ENCODE results near the gene SYTL1.

SYTL1 gene

DNA sequence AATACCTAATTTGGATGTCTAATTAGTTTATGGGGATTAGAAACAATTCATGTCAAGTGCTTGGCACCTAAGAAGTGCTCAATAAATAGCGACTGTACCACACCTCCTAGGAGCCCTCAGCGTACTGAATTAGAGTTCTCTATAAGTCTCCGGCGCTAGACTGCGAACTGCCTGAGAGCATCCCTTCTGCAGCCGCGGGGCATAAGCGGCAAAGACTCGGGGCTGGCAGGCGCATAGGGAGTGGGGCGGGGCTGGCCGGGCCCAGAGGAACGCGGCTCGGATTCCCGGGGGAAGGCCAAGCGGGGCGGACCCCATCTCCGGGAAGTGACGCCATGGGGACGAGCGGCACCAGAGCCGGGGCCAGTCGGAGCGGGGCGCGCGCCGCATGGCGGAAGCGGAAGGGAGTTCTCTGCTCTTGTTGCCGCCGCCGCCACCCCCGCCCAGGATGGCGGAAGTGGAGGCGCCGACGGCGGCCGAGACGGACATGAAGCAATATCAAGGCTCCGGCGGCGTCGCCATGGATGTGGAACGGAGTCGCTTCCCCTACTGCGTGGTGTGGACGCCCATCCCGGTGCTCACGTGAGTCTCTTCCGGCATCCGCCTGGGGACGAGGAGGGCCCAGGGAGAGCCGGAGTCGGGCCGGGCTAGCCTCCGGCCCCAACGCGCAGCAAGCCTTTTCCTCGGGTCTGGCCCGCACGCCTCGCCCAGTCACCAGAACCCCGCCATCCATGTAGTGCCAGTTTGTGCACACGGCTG, 19.8 kb upstream of the SYTL1 start, which contains the start of gene TMEM222:
TSS of gene TMEM222 (plus strand) at position 351 of the 756 bp plus-strand sequence. CDS start at position 386, 35 bp downstream.
- DNase-seq = peak; percentile 97

DNA sequence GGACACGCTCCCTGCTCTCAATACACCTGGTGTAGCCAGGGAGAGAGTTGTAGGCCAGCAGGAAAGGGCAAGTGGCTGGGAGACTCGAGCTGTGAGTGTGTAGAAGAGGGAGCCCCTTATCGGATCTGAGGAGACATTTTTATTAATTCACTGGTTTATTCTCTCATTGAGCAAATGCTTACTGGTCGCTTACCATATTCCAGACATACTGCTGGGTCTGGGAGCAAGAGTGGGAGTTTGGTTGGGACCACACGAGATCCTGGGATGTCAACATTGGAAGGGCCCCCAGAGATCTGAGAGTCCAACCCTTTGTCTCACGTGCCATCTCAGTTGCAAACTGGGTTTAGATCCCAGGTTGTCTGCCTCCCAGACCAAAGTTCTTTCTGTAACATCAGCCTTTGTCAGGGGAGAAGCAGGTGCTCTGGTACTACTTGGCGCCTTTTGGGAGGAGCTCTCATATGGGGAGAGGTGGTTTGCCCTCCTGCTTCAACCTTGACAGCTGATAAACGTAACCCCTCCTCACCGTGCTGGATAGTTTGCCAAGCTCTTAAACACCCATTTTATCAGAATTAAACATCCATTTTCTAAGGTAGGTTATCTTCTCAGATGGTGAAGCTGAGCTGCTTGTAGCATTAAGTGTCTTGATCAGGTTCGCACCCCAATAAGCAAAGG, 19.1 kb upstream of the SYTL1 start:
- no peak for DNase-seq

DNA sequence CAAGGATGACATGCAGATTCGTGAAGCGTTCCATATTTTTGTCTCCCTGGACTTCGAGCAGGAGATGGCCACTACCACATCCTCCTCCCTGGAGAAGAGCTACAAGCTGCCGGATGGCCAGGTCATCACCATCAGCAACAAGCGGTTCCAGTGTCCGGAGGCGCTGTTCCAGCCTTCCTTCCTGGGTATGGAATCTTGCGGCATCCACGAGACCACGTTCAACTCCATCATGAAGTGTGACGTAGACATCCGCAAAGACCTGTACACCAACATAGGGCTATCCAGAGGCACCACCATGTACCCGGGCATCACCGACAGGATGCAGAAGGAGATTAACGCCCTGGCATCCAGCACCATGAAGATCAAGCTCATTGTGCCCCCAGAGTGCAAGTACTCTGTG, 16.5 kb upstream of the SYTL1 start:
- DNase-seq = no peak

DNA sequence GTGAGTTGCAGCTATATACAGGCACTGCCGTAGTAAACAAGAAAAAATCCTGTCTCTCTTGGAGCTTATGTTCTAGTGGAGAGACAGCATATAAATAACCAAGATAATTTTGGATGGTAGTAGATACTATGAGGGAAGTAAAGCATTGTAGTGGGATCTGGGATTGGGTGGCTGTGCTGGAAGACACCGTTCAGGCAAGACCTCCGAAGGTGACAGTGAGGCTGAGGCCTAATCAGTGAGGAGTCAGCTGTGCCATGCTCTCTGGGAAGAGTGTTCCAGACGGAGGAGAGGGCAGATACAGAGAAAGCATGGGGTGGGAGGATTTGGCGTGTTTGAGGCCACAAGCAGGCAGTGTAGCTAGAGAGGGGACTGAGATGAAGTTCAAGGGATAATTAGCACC, 13.9 kb upstream of the SYTL1 start:
- DNase-seq = no peak

DNA sequence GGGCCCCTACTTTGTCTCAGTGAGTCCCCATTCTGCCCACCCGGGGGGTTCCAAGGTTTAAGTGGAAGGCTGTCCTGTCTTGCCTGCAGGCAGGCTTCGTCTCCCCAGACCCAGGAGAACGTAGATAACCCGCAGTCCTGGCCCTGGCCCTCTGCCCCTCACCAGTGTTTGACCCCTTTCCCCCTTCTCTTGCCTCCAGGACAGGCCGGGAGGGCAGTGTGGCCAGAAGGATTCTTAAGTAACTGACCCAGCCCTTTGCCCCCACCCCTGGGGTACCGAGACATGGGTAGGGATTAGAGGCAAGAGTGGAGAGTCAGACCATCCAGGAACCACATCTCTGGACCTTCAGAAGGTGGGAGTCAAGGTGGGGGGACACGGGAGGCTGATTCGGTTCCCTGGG, 11.0 kb upstream of the SYTL1 start:
- no peak for DNase-seq

DNA sequence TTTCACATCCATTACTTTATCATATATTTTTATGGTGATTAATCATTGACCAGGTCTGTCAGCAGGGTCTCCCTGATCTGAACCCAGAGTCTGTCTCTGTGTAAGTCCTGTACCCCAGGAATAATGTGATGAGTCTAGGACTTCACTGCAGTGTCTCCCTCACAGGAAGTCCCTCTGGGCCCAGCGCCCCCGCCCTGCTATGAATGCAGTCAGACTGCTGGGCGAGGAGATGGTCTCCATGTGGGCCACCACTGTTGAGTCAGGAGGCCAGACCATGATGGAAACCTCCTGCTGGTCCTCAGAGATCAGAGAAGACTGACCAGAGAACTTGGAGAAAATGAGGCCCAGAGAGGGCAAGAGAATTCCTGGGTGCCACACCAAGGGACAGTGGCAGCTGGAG, 10.4 kb upstream of the SYTL1 start:
- no peak for DNase-seq

DNA sequence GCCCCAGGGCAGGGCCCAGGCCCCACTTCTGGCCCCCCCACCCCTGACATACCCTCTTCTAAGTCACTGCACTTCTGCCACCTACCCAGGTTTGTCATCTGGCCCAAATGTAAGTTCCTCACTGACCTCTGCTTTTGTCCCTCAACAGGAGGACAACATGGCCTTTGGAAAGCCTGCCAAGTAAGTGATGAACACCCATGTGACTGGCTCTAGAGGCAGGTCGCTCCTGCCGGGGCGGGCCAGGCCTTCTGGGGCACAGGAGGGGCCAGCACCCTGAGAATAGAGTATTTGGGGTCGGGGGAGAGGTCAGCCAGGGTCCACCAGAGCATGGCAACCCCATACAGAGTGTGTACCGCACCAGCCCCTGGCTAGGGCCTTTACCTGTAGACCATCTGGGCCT, 9.9 kb upstream of the SYTL1 start:
- no peak for DNase-seq

DNA sequence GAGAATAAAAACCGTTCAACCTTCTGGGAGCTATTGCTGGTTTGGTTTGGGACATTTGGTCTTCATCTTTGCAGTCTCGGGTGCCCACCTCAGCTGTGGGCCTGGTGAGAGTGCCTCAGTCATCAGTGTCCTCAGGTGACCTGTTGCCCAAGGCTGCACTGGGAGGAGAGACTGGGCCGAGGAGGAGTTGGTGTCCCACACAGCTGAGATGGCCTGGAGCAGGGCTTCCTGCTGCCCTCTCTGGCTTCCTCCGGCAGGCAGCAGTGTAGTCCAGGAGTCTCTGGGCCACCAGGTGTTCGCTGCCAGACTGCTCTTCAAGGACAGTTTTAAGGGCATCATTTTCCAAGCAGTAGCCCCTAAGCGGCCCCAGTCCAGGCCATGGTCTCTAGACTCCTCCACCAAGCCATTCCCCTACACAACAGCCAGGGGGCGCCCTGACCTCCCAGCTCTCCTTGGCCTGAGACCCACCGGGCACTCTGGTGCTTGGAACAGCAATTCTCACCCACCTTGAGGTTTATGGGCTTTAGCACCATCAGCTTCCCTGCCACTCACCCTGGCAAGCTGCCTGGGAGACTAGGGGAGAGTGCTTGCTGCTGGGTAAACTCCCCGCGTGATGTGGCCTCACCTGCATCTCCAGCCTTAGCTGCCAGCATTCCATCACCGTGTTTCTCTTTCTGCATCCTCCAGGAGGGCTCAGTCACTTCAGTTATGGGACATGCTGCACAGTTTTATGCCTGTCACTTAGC, 9.1 kb upstream of the SYTL1 start:
- peak; percentile 33 for DNase-seq

DNA sequence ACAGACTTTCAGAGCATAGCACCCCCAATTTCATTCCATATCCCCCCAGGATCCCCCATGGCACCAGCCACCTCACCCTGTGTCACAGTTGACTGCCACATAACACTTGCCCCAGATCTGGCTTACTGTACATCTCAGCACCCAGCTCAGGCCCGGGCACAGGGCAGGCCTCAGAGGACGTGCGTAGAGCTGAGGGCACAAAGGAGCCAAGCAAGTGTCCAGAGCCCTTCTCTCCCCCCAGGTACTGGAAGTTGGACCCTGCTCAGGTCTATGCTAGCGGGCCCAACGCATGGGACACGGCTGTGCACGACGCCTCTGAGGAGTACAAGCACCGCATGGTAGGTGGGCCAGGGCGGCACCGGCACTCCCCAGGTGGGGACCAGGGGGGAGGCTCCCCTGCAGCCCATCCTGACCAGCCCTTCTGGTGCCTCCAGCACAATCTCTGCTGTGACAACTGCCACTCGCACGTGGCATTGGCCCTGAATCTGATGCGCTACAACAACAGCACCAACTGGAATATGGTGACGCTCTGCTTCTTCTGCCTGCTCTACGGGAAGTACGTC, 8.0 kb upstream of the SYTL1 start:
- no peak for DNase-seq

DNA sequence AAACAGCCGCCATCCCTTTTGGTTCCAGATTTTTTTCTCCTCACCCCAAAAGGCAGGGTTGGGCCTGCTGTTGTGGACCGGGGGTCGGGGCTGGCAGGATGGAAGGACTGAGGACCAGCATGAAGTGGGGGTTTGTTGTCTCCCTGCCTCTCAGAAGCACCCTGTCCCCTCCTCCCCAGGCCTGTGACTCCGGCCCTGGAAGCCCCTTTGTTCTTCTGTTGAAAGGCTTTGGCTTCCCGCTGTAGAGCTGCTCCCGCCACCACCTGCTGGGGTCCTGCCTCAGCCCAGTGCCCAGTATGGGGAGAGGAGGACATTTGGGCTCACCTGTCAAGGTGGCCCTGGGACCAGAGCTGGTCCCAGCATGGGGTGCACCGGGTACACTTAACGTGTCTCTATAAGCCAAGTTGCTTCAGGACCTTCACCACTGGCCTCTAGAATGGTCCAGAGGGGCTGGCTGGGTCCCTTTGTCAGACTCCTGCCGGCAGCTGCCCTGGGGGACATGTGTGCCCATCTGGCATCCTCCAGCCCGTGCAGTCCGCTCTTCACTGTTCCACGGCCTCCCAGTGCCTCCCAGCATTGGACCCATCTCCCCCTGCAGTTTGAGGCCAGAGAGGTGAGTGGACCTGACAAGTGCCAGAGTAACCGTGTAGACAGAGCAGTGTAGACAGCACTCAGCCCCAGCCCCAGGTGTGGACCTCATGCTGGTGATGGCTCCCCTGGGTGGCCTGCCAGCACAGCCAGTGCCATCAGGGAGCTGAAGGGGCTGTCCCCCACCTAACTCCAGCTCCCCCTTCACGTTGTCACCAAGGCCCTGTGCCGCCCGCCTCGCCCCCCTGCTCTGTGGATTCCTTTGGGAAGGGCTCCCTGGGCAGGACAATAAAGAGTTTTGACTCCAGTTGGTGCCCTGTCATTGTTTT, 6.1 kb upstream of the SYTL1 start:
- no peak for DNase-seq

DNA sequence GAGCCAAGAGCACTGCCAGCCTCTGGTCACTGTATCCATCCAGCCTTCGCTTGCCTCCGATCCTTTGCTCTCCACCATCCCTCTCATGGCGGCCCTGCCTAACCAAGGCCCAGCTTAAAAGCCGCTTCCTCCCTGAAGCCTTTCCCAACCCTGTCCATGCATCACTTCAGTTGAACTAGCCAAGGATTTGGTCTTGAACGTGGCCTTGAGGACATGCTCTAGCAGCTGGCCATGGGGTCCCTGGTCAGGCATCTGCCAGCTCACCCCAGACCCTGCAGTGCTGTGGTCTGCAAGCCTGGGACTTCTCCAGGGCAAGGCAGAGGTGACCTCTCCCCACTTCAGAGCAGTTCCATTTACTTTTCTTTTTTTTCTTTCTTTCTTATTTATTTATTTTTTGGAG, 5.1 kb upstream of the SYTL1 start:
- DNase-seq = no peak

DNA sequence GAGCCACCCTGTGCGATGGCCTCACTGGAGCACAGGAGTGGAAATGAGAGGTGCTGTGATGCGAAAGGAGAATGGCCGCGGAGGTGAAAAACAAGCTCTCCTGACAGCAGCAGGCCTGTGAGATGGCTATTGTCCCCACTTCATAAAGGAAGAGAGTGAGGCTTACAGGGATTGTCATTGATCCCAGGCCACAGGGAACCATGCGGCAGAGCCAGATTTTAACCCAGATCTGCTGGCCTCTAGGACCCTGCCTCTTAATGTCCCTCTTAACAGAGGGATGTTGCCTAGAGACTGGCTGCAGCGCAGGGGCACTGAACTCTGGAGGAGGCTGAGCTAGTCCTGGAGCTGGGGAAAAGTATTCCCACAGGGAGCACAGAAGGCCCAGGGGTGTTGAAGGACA, 3.1 kb upstream of the SYTL1 start:
- DNase-seq = no peak

DNA sequence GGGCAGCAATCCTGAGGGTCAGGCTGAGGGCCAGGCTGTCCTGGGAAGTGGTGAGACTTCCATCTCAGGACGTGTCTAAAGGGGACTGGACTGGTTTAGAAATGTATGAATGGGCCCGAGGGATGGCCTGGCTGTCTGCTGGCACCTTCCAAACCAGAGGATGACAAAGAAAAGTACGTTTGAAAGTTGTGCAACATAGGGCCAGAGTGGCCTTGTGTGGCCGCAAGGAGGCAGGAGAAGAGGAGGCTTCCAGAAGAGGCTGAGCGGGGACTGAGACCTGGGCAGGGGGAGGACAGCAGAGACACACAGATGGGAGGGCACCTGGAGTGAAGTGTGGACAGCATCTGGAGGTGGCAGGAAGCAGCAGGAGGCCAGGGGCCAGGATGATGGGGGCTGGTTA, 2.6 kb upstream of the SYTL1 start:
- no peak for DNase-seq

DNA sequence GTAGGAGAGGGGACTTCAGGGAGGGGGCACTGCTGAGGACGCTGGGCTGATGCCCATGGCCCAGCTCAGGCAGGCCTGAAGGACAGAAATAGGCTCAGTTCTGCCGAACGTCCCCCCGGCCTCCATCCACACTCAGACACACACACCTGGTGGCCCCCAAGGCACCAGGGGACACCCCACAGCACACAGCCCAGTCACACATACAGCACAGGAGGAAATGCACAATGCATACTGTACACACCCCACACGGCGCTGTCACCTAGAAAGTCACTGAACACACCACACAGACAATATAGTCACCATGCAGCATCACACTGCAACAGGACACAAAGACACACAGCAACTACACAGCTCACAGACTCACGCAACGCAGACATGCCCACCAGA, 562 bp downstream of the SYTL1 start:
- no peak for DNase-seq

DNA sequence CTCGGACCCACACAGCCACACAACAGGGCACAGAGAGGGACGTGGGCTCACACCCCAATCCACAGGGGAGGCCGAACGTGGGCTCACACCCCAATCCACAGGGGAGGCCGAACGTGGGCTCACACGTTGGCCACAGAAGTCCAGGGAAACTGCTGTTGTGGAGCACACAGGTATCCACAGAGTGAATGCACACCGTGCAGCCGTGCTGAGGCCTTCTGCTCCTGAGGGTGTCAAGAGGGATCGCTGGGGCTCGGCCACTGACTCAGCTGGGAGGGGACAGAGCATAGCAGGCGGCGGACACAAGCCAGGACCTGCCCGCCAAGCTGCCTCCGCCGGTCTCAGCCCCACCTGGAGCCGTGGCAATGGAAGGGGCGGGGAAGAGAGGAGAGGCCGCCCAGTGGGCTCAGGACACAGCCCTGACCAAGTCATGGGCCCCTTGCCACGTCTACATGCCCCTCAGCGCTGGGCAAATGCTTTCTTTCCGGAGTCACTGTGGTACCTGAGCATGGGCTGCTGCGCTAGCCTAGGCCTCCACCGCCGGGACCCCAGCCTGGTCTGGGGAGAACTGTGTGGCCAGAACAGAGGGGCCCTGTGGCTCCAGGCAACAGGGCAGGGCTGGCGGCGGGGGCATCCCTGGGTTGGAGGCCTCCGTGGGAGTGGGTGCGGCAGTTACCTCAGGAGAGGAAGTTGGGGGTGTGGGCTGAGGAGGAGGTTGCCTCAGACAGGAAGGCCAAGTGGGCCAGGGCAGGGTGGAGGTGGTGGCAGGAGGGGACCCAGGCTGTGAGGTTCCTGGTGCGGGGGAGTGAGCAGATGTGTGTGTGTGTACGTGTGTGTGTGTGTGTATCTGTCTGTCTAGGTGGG, 1.2 kb downstream of the SYTL1 start:
- no peak for DNase-seq

DNA sequence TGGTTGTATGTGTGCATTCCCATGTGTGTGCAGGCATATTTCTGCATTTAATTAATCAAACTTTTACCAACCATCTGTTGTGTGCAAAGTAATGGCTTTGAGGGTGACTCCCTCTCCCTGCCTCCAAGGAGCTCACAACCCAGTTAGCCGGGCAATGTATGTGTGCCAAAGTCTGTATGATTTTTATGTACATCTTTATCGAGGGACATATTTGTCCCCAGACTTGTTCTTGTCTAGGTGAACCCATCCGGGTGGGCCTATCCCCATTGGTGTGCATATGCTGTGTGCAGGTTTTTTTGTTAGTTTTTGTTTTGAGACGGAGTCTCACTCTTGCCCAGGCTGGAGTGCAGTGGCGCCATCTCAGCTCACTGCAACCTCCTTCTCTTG, 1.8 kb downstream of the SYTL1 start:
- DNase-seq = no peak

DNA sequence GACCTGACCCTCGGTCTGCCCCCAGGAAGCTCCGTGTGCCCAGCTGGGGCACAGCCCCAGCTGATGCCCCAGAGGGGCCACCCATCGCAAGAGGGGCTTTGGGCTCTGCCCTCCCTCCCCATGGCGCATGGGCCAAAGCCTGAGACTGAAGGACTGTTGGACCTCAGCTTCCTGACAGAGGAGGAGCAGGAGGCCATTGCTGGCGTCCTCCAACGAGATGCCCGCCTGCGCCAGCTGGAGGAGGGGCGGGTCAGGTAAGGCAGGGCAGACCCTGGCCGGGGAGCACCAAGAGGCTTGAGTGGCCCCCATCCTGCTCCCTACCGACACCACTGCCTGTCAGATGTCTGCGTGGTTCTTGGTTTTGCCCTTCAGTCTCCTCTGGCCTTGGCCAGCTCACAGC, 3.5 kb downstream of the SYTL1 start:
- DNase-seq = no peak

DNA sequence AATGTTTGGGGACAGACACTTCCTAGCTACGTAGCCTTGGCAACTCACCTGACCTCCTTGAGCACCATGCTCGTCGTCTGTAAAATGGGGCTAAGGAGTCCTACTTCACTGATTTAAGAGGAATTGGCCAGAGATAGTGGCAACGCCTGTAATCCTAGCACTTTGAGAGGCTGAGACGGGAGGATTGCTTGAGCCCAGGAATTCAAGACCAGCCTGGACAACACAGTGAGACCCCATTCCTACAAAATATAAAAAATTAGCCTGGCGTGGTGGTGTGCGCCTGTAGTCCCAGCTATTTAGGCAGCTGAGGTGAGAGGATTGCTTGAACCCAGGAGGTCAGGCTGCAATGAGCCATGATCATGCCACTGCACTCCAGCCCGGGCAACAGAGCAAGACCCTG, 4.5 kb downstream of the SYTL1 start:
- no peak for DNase-seq

DNA sequence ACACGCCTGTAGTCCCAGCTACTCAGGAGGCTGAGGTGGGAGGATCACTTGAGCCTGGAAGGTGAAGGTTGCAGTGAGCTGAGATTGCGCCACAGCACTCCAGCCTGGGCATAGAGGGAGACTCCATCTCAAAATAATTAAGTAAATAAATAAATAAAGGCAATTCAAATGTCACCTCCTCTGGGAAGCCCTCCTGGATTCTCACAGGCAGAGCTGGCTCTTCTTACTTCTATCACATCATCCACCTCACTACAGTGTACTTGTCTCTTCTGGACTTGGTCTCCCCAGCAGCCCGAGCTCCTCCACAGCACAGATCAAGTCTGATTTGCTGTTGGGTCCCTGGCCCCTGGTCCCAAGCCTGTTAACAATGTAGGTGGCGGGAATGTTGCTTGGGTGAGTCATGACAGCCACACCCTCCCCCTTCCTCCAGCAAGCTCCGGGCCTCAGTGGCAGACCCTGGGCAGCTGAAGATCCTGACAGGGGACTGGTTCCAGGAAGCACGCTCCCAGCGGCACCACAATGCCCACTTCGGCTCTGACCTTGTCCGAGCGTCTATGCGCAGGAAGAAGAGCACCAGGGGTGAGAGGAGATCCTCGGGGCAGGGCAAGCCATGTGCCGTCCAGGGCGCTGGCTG, 5.3 kb downstream of the SYTL1 start:
- peak; percentile 36 for DNase-seq

DNA sequence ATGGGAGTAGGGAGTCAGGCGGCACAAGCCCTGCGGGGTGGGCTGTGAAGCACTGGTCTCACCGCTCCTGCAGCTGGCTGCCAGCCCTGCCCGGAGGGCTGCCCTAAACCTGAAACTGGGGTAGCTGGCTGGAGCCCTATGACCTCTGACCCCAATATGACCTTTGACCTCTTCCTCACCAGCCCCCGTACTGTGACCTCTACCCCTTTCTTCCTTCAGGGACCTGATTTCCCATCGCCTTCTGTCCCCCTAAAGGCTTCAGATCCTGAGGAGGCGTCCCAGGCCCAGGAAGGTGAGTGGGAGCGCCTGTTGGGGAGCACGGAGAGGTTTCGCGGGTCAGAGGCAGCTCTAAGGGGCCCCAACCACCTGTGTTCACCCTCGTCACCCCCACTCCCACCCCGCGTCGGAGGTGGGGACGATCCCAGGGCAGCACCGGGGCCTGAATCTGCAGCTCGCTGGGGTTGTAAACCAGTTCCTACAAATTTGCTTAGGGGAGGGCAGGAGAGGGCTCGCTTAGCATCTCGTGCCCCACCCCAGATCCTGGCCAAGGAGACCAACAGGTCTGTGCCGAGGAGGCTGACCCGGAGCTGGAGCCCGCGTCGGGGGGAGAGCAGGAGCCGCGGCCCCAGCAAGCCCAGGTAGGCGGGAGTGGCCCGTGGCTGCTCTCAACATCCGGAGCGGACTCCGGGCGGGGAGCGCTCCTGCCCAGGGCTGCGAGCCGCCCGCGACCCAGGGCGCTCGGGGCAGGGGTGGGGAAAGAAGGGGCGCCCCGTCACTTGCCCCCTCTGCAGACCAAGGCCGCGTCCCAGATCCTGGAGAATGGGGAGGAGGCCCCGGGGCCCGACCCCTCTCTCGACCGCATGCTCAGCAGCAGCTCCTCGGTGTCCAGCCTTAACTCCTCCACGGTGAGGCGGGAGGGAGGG, 7.3 kb downstream of the SYTL1 start:
- DNase-seq = peak; percentile 22

Measured in fibroblast of skin of back (primary cell).